Measurements from ENCODE around the gene KRTAP1-1. TPM values are rescaled to one million over a fixed set of nuclear protein-coding genes. Genes with fewer than 3 reads are reported as not detected.

The KRTAP1-1 gene
- total RNA-seq, 1 experiment from 2014 or later: not detected

- no peak for TF ChIP-seq ZBTB33 (IDR thresholded peaks at IDR 0.05; ENCODE audit: extremely low read depth, insufficient replicate concordance, low read length)
- no peak for TF ChIP-seq ZFX (IDR thresholded peaks at IDR 0.05)
- TF ChIP-seq ELF1 (IDR thresholded peaks at IDR 0.05; ENCODE audit: borderline replicate concordance, low read depth): no peak
- no peak for TF ChIP-seq SRF (IDR thresholded peaks at IDR 0.05; ENCODE audit: low read depth)
- no peak for TF ChIP-seq EZH2phosphoT487 (IDR thresholded peaks at IDR 0.05; ENCODE audit: borderline replicate concordance)
- no peak for TF ChIP-seq SIN3A (IDR thresholded peaks at IDR 0.05; ENCODE audit: low read depth)
Measured at GRCh38 chr17:41009936-41010335, 31.3 kb downstream of the KRTAP1-1 start (continued).

- Histone ChIP-seq H3K27me3 (ENCODE audit: insufficient read depth, low read length) (no peaks in the 10 kb centered on the region), H3K79me2 (ENCODE audit: insufficient read depth, low read length) (no peaks in the 10 kb centered on the region), H3K27ac (ENCODE audit: low read depth, low read length) (no peak overlapping the region), H2AFZ (ENCODE audit: low read depth, low read length, poor library complexity, severe bottlenecking) (no peak overlapping the region), H3K9ac (ENCODE audit: low read length) (no peak overlapping the region), H3K36me3 (ENCODE audit: control insufficient read depth in 1 of 2, insufficient read depth in 2 of 2, low read length in 2 of 2) (no peaks in the 10 kb centered on the region), H3K4me3 (replicated peaks in 1 of 2; ENCODE audit: low read depth in 1 of 2, low read length in 2 of 2) (no peak overlapping the region), H3K4me1 (ENCODE audit: control insufficient read depth in 1 of 2, insufficient read depth in 2 of 2, low read length in 2 of 2) (peaks cover 0 to 6% of the 10 kb centered on the region in 2 experiments; a peak in 2 of 4 replicates), H3K4me2 (ENCODE audit: low read length) (no peak overlapping the region), H3K9me3 (ENCODE audit: control insufficient read depth in 1 of 2, insufficient read depth in 1 of 2, low read depth in 1 of 2, low read length in 2 of 2) (no peaks in the 10 kb centered on the region), H3K9me2 (ENCODE audit: insufficient read depth) (no peaks in the 10 kb centered on the region), H4K20me1 (ENCODE audit: insufficient read depth) (no peaks in the 10 kb centered on the region)
- POLR2A ChIA-PET: no interaction called here
- CTCF ChIA-PET: interaction anchor here (0.6 kb wide), 1 partner anchor 487 kb away, joined by 3 read pairs; no protein-coding TSS in a partner anchor
- intact Hi-C loops (cut with micrococcal nuclease): no loop called here
- ATAC-seq (no peak), DNase-seq (ENCODE audit: low read depth, low spot score) (no peak)
- no peak for TF ChIP-seq SIN3A (IDR thresholded peaks at IDR 0.05; ENCODE audit: low read depth)
- TF ChIP-seq POLR2A (IDR thresholded peaks at IDR 0.05; ENCODE audit: borderline replicate concordance, extremely low read depth, insufficient read depth, insufficient read length): no peak
- TF ChIP-seq REST (IDR thresholded peaks at IDR 0.05; ENCODE audit: low read depth): no peak
- TF ChIP-seq YY1 (IDR thresholded peaks at IDR 0.05; ENCODE audit: extremely low read depth, insufficient replicate concordance, low read depth, low read length): no peak
- no peak for TF ChIP-seq ZNF274 (IDR thresholded peaks at IDR 0.05; ENCODE audit: low read depth, low read length)
- no peak for TF ChIP-seq EGR1 (IDR thresholded peaks at IDR 0.05; ENCODE audit: low read depth)
- no peak for TF ChIP-seq CEBPB (IDR thresholded peaks at IDR 0.05; ENCODE audit: low read depth)
- no peak for TF ChIP-seq FOSL1 (IDR thresholded peaks at IDR 0.05; ENCODE audit: low read depth)
- TF ChIP-seq RAD21 (IDR thresholded peaks at IDR 0.05; ENCODE audit: low read depth): no peak
- TF ChIP-seq EZH2phosphoT487 (IDR thresholded peaks at IDR 0.05; ENCODE audit: borderline replicate concordance): no peak
- TF ChIP-seq SP1 (IDR thresholded peaks at IDR 0.05; ENCODE audit: low read depth): no peak
- no peak for TF ChIP-seq CBX3 (IDR thresholded peaks at IDR 0.05; ENCODE audit: low read depth)
- TF ChIP-seq JUND (IDR thresholded peaks at IDR 0.05): no peak
- no peak for TF ChIP-seq MAX (IDR thresholded peaks at IDR 0.05)
- TF ChIP-seq ELF1 (IDR thresholded peaks at IDR 0.05; ENCODE audit: borderline replicate concordance, low read depth): no peak
- no TSS peak for BruUV-seq (replicated peaks)
- RAD21 ChIA-PET (ENCODE audit: low non-redundant PET in 1 of 2, low total read pairs in 2 of 2, uncharacterized antibody in 2 of 2, unreplicated experiment in 2 of 2): no interaction called here
Measured at GRCh38 chr17:41009301-41009760, 31.9 kb downstream of the KRTAP1-1 start.

All from HCT116 (cell line).